NCI-H128 (cell line): ENCODE measurements around the gene C12orf57.
A peak's percentile ranks its signal among the peaks of the same experiment; 100 is the strongest.

Source experiments
- DNase-seq: peaks from one replicate; lab custom pipeline; 2025; ENCODE audit not compliant: unreplicated experiment; lab: John Stamatoyannopoulos, UW

Gene C12orf57

GRCh38 chr12:6952121-6952862 is 8.5 kb downstream of the C12orf57 start:
- DNase-seq = no peak

- no peak for DNase-seq
These were observed 9.1 kb downstream of the C12orf57 start for GRCh38 chr12:6952863-6953441.

- no peak for DNase-seq
These were observed 9.9 kb downstream of the C12orf57 start for GRCh38 chr12:6953442-6954315.

- DNase-seq = no peak
These were observed 10.7 kb downstream of the C12orf57 start for GRCh38 chr12:6954316-6955107.

- DNase-seq = no peak
These were observed 11.5 kb downstream of the C12orf57 start for GRCh38 chr12:6955108-6956020.

GRCh38 chr12:6956021-6956727 is 12.4 kb downstream of the C12orf57 start:
- no peak for DNase-seq

GRCh38 chr12:6957151-6957701 is 13.4 kb downstream of the C12orf57 start:
- no peak for DNase-seq

- no peak for DNase-seq
These were observed 14.2 kb downstream of the C12orf57 start for GRCh38 chr12:6957741-6958608.

- no peak for DNase-seq
These were observed 14.8 kb downstream of the C12orf57 start for GRCh38 chr12:6958609-6959057.

GRCh38 chr12:6959058-6959804 is 15.4 kb downstream of the C12orf57 start:
- DNase-seq = no peak

GRCh38 chr12:6959805-6960592 is 16.2 kb downstream of the C12orf57 start:
- no peak for DNase-seq

GRCh38 chr12:6960593-6961277 is 16.9 kb downstream of the C12orf57 start:
- no peak for DNase-seq

GRCh38 chr12:6961278-6961694 is 17.5 kb downstream of the C12orf57 start:
- no peak for DNase-seq

GRCh38 chr12:6961695-6962284 is 18.0 kb downstream of the C12orf57 start:
- DNase-seq = peak; percentile 80

- peak; percentile 66 for DNase-seq
These were observed 18.6 kb downstream of the C12orf57 start for GRCh38 chr12:6962285-6963015.
